Thyroid gland (tissue), 4 donors: ENCODE measurements around the gene IRF2.

Experiments
- POLR2A ChIP-seq, 2 donors: fragments of 450-650 bp; IDR thresholded peaks; one replicate each; pipeline ENCODE4 v1.6.1; 2017; ENCODE audit warnings: antibody characterized with exemption in 2 of 2, mild to moderate bottlenecking in 2 of 2, moderate library complexity in 1 of 2
- TF ChIP-seq, protein P1 (sequence below), 6 experiments: fragments of 200-600 bp in 3 of 6; fragments of 450-650 bp in 3 of 6; sonication (generic) in 3 of 6; IDR thresholded peaks; one replicate each; pipeline ENCODE4 v1.5.1; 2016 to 2019; ENCODE audit warnings: antibody characterized with exemption in 6 of 6, mild to moderate bottlenecking in 2 of 6, inconsistent platforms in 1 of 6, moderate library complexity in 1 of 6

DNA sequence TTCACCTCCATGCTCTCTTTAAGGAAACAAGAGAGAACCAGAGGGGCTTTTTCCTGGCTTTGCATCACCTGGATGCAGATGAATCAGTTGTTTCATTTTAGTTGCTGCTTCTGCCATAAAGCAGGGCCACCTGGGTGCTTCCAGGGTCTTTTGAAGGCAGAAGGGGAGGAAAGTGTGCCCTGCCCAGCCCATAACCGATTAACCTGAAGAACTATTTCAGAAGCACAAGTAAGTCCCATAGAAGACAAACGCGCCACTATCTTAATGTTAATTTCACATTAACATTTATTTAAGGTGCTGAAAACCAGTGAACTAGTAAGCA is 32.1 kb downstream of the IRF2 start:
- TF ChIP-seq, protein P1, sequence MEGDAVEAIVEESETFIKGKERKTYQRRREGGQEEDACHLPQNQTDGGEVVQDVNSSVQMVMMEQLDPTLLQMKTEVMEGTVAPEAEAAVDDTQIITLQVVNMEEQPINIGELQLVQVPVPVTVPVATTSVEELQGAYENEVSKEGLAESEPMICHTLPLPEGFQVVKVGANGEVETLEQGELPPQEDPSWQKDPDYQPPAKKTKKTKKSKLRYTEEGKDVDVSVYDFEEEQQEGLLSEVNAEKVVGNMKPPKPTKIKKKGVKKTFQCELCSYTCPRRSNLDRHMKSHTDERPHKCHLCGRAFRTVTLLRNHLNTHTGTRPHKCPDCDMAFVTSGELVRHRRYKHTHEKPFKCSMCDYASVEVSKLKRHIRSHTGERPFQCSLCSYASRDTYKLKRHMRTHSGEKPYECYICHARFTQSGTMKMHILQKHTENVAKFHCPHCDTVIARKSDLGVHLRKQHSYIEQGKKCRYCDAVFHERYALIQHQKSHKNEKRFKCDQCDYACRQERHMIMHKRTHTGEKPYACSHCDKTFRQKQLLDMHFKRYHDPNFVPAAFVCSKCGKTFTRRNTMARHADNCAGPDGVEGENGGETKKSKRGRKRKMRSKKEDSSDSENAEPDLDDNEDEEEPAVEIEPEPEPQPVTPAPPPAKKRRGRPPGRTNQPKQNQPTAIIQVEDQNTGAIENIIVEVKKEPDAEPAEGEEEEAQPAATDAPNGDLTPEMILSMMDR (IDR thresholded peaks at IDR 0.05): no peak
- TF ChIP-seq POLR2A (IDR thresholded peaks at IDR 0.05): no peak
